GM19324 (cell line): Measurements from ENCODE around the gene PPP2R5B.

Experiments
- ATAC-seq: cut with Tn5 transposase; IDR thresholded peaks from one replicate; pipeline ENCODE4 v1.9.1; 2021; ENCODE audit warnings: mild to moderate bottlenecking, moderate library complexity; ENCODE audit not compliant: unreplicated experiment, low FRiP score

The PPP2R5B gene

GRCh38 chr11:64925536-64926436 lies 1.3 kb downstream of the PPP2R5B start:
- no peak for ATAC-seq

- no peak for ATAC-seq
These were observed 2.2 kb downstream of the PPP2R5B start for GRCh38 chr11:64926689-64927088.

GRCh38 chr11:64928957-64929356 lies 4.5 kb downstream of the PPP2R5B start:
- no peak for ATAC-seq

GRCh38 chr11:64929625-64930024 lies 5.1 kb downstream of the PPP2R5B start:
- ATAC-seq = no peak

- no peak for ATAC-seq
These were observed 5.9 kb downstream of the PPP2R5B start for GRCh38 chr11:64930340-64930739.

GRCh38 chr11:64931290-64931689 lies 6.8 kb downstream of the PPP2R5B start:
- ATAC-seq = no peak

GRCh38 chr11:64932324-64932723 lies 7.8 kb downstream of the PPP2R5B start:
- no peak for ATAC-seq

- ATAC-seq = no peak
These were observed 8.9 kb downstream of the PPP2R5B start for GRCh38 chr11:64933213-64933934.

GRCh38 chr11:64933935-64934681 lies 9.6 kb downstream of the PPP2R5B start:
- no peak for ATAC-seq

GRCh38 chr11:64934682-64935358 lies 10.3 kb downstream of the PPP2R5B start:
- ATAC-seq = no peak

GRCh38 chr11:64935359-64936081 lies 11.0 kb downstream of the PPP2R5B start, which contains the start of gene GPHA2:
Gene GPHA2, minus strand, starts transcription at chr11:64935893. Its CDS starts 433 bp downstream, at chr11:64935460.
- no peak for ATAC-seq

- no peak for ATAC-seq
These were observed 12.1 kb downstream of the PPP2R5B start for GRCh38 chr11:64936539-64936938.

GRCh38 chr11:64947208-64947814 lies 22.8 kb downstream of the PPP2R5B start:
- no peak for ATAC-seq

- ATAC-seq = no peak
These were observed 27.0 kb downstream of the PPP2R5B start for GRCh38 chr11:64951529-64951928.

- no peak for ATAC-seq
These were observed 29.7 kb downstream of the PPP2R5B start for GRCh38 chr11:64954201-64954600.

GRCh38 chr11:64959498-64959897 lies 35.0 kb downstream of the PPP2R5B start:
- no peak for ATAC-seq

GRCh38 chr11:64960719-64961118 lies 36.2 kb downstream of the PPP2R5B start:
- ATAC-seq = no peak

GRCh38 chr11:64963072-64963631 lies 38.7 kb downstream of the PPP2R5B start:
- ATAC-seq = no peak

GRCh38 chr11:64967375-64967774 lies 42.9 kb downstream of the PPP2R5B start:
- ATAC-seq = no peak
